ENCODE results near the gene BACH2. TPM values are rescaled to one million over a fixed set of nuclear protein-coding genes. Genes with fewer than 3 reads are reported as not detected.

Gene BACH2
- 0.31 and 0.86 TPM in 2 replicates for total RNA-seq (2013; cell fraction: nucleolus; rRNA removed)
- total RNA-seq (2014; rRNA removed) (0.06 TPM in 1 of 2 replicates, not detected in the other), total RNA-seq (2014; rRNA removed; fragmentation: Illumina TruSeq; extraction: Trizol) (0.04 and 0.18 TPM in 2 replicates), total RNA-seq (2021) (0.16 and 0.28 TPM in 2 replicates), polyA plus RNA-seq (2011; rRNA removed) (0.01 and 0.03 TPM in 2 replicates), polyA plus RNA-seq (2014; fragmentation: Illumina TruSeq; extraction: Trizol) (0.04 and 0.08 TPM in 2 replicates), polyA plus RNA-seq (2014; fragmentation: Nextera tagmentation; extraction: Ambion mirVana) (under 1 TPM in 1 of 2 experiments, not detected in 1; 0.10 TPM), polyA plus RNA-seq (2014; rRNA removed) (0.03 TPM in 2 replicates), polyA plus RNA-seq (2016; fragmentation: Nextera tagmentation; extraction: Ambion mirVana) (not detected), polyA minus RNA-seq (2011; rRNA and poly(A)+ RNA removed) (under 0.01 and 0.10 TPM in 2 replicates), Bru-seq, nascent RNA (percentile 28 among the genes with signal in this experiment), BruChase-seq, experiment 1, labeled RNA remaining after a 6-hour chase (percentile 13 among the genes with signal in this experiment), BruChase-seq, experiment 2, labeled RNA remaining after a 2-hour chase (percentile 21 among the genes with signal in this experiment)
- polyA plus RNA-seq (2011; ENCODE audit: low read depth), result 0.13 TPM
- 0.03 TPM in 2 replicates for polyA plus RNA-seq (2011; cell fraction: cytosol; rRNA removed)
- 0.03 and 0.06 TPM in 2 replicates for polyA plus RNA-seq (2011; cell fraction: nucleus; rRNA removed)
- 0.06 and 0.20 TPM in 2 replicates for polyA plus RNA-seq (2012)
- not detected in 2 replicates for polyA minus RNA-seq (2011; cell fraction: cytosol; rRNA and poly(A)+ RNA removed)
- 0.12 and 0.38 TPM in 2 replicates for polyA minus RNA-seq (2011; cell fraction: nucleus; rRNA and poly(A)+ RNA removed)
- long read RNA-seq, experiment 1, result 0 reads
- long read RNA-seq, experiment 2, partial matches to known transcripts, result 0 of 6 reads
- long read RNA-seq, experiment 2, other reads (novel, unspliced or antisense), result 6 of 6 reads

GRCh38 chr6:90296341-90297114 is at the start of gene BACH2:
TSS of gene BACH2 (minus strand) at chr6:90296843. CDS start at chr6:90008844, 287,999 bp downstream.
- POLR2A ChIA-PET, result no interaction called here
- BruUV-seq (replicated peaks), result no TSS peak
- FAIRE-seq (no peak), ATAC-seq (peak; percentile 70), DNase-seq (ENCODE audit: low read depth, low spot score) (no peak)
- Histone ChIP-seq H3K79me2 (ENCODE audit: control insufficient read depth, insufficient read depth, low read length) (no peaks in the 10 kb centered on the region), H3K36me3 (ENCODE audit: control insufficient read depth in 2 of 2, insufficient read depth in 2 of 2, low read length in 1 of 2) (no peaks in the 10 kb centered on the region), H3K9me3 (replicated peaks; ENCODE audit: control insufficient read depth, insufficient read depth, low read length) (no peaks in the 10 kb centered on the region), H2AFZ (ENCODE audit: control insufficient read depth, low read depth, low read length) (peak within 1 kb of the TSS; percentile 4; the same call in 1 of the 2 replicates), H3K27ac (ENCODE audit: control insufficient read depth, insufficient read depth) (no peak within 1 kb of the TSS), H3K4me3 (peak within 1 kb of the TSS; percentile 19; the same call in 1 of the 2 replicates), H3K9ac (ENCODE audit: control insufficient read depth, insufficient read depth, low read length) (no peak within 1 kb of the TSS), H3K27me3 (replicated peaks in 1 of 2; ENCODE audit: control insufficient read depth in 2 of 2, insufficient read depth in 2 of 2, low read length in 1 of 2) (peaks cover 14 to 32% of the 10 kb centered on the region in 2 experiments), H4K20me1 (ENCODE audit: control insufficient read depth, insufficient read depth) (no peaks in the 10 kb centered on the region), H3K4me1 (ENCODE audit: control insufficient read depth, insufficient read depth, low read length) (no peaks in the 10 kb centered on the region; the same call in 1 of the 2 replicates), H3K4me2 (ENCODE audit: control insufficient read depth, insufficient read depth) (peak within 1 kb of the TSS; percentile 66)
- CTCF ChIA-PET, result no interaction called here
- 10% methylated on average over 23 of the region's 112 CpGs for WGBS (ENCODE audit: insufficient coverage, insufficient replicate concordance, low lambda C conversion rate, missing lambda C conversion rate)
- SMC1A ChIA-PET (ENCODE audit: uncharacterized antibody, unreplicated experiment), result no interaction called here
- RAD21 ChIA-PET (ENCODE audit: unreplicated experiment), result interaction anchor here (0.6 kb wide), 1 partner anchor 23 kb away, joined by 3 read pairs; no protein-coding TSS in a partner anchor
- intact Hi-C loops (cut with micrococcal nuclease; ENCODE audit: unreplicated experiment) (no loop called here), in situ Hi-C loops (cut with MboI) (no loop called here)
- TF ChIP-seq CREM (IDR thresholded peaks at IDR 0.05; ENCODE audit: low read depth) (peak; percentile 59), CREB1 (IDR thresholded peaks at IDR 0.05; ENCODE audit: low read depth) (peak; percentile 48; the same call in 1 of the 2 replicates), BHLHE40 (IDR thresholded peaks at IDR 0.05; ENCODE audit: borderline replicate concordance in 1 of 2, low read depth in 2 of 2, low read length in 1 of 2) (peak; percentile 28 to 60; a peak in 2 of 4 replicates), FOXK2 (IDR thresholded peaks at IDR 0.05) (no peak), JUND (IDR thresholded peaks at IDR 0.05; ENCODE audit: low read depth, low read length) (0 out of 2 replicates have a peak, but pooled peaks have one; percentile 26), FOXM1 (IDR thresholded peaks at IDR 0.05; ENCODE audit: low read depth, low read length) (no peak)
